Testis (tissue), 3 donors: ENCODE results near the gene MED13. TPM values are rescaled to one million over a fixed set of nuclear protein-coding genes. Genes with fewer than 3 reads are reported as not detected.

Experiments
- DNase-seq: peaks from one replicate; pipeline ENCODE4 v3.0.0-alpha.2; 2019
- H3K27ac ChIP-seq, 2 donors: fragments of 200-600 bp; sonication (generic); one replicate each; pipeline ENCODE4 v1.5.1; 2019
- H3K27me3 ChIP-seq: fragments of 200-600 bp; sonication (generic); one replicate; pipeline ENCODE4 v1.5.1; 2019
- H3K36me3 ChIP-seq: fragments of 200-600 bp; sonication (generic); one replicate; pipeline ENCODE4 v1.5.1; 2017; ENCODE audit warnings: low read depth; ENCODE audit errors: missing control alignments
- H3K4me1 ChIP-seq: fragments of 200-600 bp; sonication (generic); one replicate; pipeline ENCODE4 v1.5.1; 2019
- H3K4me3 ChIP-seq, 2 donors: fragments of 200-600 bp; sonication (generic); one replicate each; pipeline ENCODE4 v1.5.1; 2017 to 2019
- H3K9me3 ChIP-seq: fragments of 200-600 bp; sonication (generic); one replicate; pipeline ENCODE4 v1.5.1; 2017
- POLR2A ChIP-seq: fragments of 450-650 bp; IDR thresholded peaks from one replicate; pipeline ENCODE4 v1.6.1; 2017; ENCODE audit warnings: antibody characterized with exemption, mild to moderate bottlenecking, moderate library complexity
- WGBS, 2 donors: methylation state at CpG; one replicate each; pipeline ENCODE4 v1.1.5; 2018; 5-methylcytosine and 5-hydroxymethylcytosine counted together
- intact Hi-C: fragments of 100-400 bp; cut with DNase I; formaldehyde crosslinking; loops from one replicate; pipeline ENCODE4 v1.15.1; 2023; ENCODE audit warnings: low total_unique reads
- polyA plus RNA-seq: library from polyadenylated mRNA; stranded (reverse); fragments of 350-450 nt; fragmentation: Illumina TruSeq; extraction: RNeasy Lipid Tissue Mini Kit (QIAGEN cat#74804); gene quantifications from one replicate; pipeline ENCODE4 v1.2.3, GENCODE V29; 2014; ENCODE audit warnings: low read depth, low replicate concordance; ENCODE audit not compliant: insufficient read depth
- total RNA-seq, 2 donors: library from RNA; depleted of rRNA; stranded (reverse); fragments of >200 nt; gene quantifications; one replicate each; pipeline ENCODE4 v1.2.3, GENCODE V29; 2016
- TF ChIP-seq, protein P1 (sequence below), 3 experiments: fragments of 450-650 bp in 2 of 3; fragments of 200-600 bp in 1 of 3; sonication (generic) in 1 of 3; IDR thresholded peaks; one replicate each; pipeline ENCODE4 v1.5.1; 2016 to 2019; ENCODE audit warnings: antibody characterized with exemption in 3 of 3, mild to moderate bottlenecking in 2 of 3, moderate library complexity in 1 of 3

The MED13 gene
- total and polyA plus RNA-seq, 3 donors from 2014 or later, result 44.0 to 145 (median 98.7) TPM

GRCh38 chr17:61986898-61987297 lies 78.2 kb downstream of the MED13 start:
- intact Hi-C loops, result no loop called here
- Histone ChIP-seq H3K36me3 (no peaks in the 10 kb centered on the region), H3K4me3 (no peak overlapping the region), H3K27ac (no peak overlapping the region), H3K27me3 (no peaks in the 10 kb centered on the region), H3K4me1 (no peaks in the 10 kb centered on the region), H3K9me3 (no peaks in the 10 kb centered on the region)
- no peak for TF ChIP-seq POLR2A
- TF ChIP-seq, protein P1, sequence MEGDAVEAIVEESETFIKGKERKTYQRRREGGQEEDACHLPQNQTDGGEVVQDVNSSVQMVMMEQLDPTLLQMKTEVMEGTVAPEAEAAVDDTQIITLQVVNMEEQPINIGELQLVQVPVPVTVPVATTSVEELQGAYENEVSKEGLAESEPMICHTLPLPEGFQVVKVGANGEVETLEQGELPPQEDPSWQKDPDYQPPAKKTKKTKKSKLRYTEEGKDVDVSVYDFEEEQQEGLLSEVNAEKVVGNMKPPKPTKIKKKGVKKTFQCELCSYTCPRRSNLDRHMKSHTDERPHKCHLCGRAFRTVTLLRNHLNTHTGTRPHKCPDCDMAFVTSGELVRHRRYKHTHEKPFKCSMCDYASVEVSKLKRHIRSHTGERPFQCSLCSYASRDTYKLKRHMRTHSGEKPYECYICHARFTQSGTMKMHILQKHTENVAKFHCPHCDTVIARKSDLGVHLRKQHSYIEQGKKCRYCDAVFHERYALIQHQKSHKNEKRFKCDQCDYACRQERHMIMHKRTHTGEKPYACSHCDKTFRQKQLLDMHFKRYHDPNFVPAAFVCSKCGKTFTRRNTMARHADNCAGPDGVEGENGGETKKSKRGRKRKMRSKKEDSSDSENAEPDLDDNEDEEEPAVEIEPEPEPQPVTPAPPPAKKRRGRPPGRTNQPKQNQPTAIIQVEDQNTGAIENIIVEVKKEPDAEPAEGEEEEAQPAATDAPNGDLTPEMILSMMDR (IDR thresholded peaks at IDR 0.05), result no peak
- no peak for DNase-seq
- WGBS, 2 donors, result 89 to 93% methylated on average over 5 of the region's 5 CpGs

- no peak for DNase-seq
- Histone ChIP-seq H3K27ac (no peak overlapping the region), H3K9me3 (no peaks in the 10 kb centered on the region), H3K4me1 (no peaks in the 10 kb centered on the region), H3K4me3 (no peak overlapping the region), H3K36me3 (no peaks in the 10 kb centered on the region), H3K27me3 (no peaks in the 10 kb centered on the region)
- intact Hi-C loops, result no loop called here
- 71 to 76% methylated on average over 4 of the region's 4 CpGs for WGBS, 2 donors
- no peak for TF ChIP-seq POLR2A
- TF ChIP-seq, protein P1 (IDR thresholded peaks at IDR 0.05), result no peak
Measured at GRCh38 chr17:61984821-61985220, 80.3 kb downstream of the MED13 start.

- H3K4me1 ChIP-seq, result no peaks in the 10 kb centered on the region
- H3K27me3 ChIP-seq, result no peaks in the 10 kb centered on the region
- DNase-seq, result no peak
- H3K36me3 ChIP-seq, result no peaks in the 10 kb centered on the region
- no peaks in the 10 kb centered on the region for H3K9me3 ChIP-seq
- intact Hi-C loops, result no loop called here
- no peak overlapping the region for H3K4me3 ChIP-seq
- TF ChIP-seq POLR2A, result no peak
- TF ChIP-seq, protein P1 (IDR thresholded peaks at IDR 0.05), result no peak
- H3K27ac ChIP-seq, result no peak overlapping the region
Measured at GRCh38 chr17:61981323-61981722, 83.8 kb downstream of the MED13 start.

DNA sequence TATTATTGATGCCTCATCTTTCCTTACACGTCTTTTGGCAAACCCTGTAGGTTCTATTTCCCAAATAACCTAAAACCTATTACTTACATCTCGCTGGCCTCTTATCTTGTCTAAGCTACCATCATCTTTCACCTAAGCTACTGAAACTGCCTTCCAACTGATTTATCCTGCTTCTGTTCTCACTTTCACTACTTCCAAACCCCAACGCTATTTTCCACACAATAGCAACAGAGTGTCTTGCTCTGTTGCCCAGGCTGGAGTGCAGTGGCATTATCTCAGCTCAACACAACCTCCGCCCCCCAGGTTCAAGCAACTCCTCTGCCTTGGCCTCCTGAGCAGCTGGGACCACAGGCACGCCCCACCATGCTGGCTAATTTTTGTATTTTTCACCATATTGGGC lies 84.5 kb downstream of the MED13 start:
- H3K4me3 ChIP-seq, result no peak overlapping the region
- DNase-seq, result no peak
- H3K27me3 ChIP-seq, result no peaks in the 10 kb centered on the region
- no peak for TF ChIP-seq POLR2A
- TF ChIP-seq, protein P1 (IDR thresholded peaks at IDR 0.05), result no peak
- H3K36me3 ChIP-seq, result no peaks in the 10 kb centered on the region
- no peaks in the 10 kb centered on the region for H3K4me1 ChIP-seq
- no peaks in the 10 kb centered on the region for H3K9me3 ChIP-seq
- intact Hi-C loops, result no loop called here
- no peak overlapping the region for H3K27ac ChIP-seq
- 89 to 92% methylated on average over 5 of the region's 5 CpGs for WGBS, 2 donors

DNA sequence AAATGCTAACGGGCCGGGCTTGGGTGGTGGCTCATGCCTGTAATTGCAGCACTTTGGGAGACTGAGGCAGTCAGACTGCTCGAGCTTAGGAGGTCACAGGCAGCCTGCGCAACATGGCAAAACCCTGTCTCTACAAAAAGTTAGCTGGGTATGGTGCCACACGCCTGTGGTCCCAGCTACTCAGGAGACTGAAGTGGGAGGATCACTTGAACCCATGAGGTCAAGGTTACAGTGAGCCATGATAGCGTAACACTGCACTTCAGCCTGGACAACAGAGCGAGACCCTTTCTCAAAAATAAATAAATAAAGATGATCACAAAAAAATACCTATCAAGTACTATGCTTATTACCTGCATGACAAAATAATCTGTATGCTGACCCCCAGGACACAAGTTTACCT lies 91.0 kb downstream of the MED13 start:
- no peak for DNase-seq
- H3K27ac ChIP-seq, result no peak overlapping the region
- TF ChIP-seq, protein P1 (IDR thresholded peaks at IDR 0.05), result no peak
- TF ChIP-seq POLR2A, result no peak
- H3K4me3 ChIP-seq, result no peak overlapping the region
- no peaks in the 10 kb centered on the region for H3K27me3 ChIP-seq
- H3K4me1 ChIP-seq, result no peaks in the 10 kb centered on the region
- H3K36me3 ChIP-seq, result no peaks in the 10 kb centered on the region
- intact Hi-C loops, result no loop called here
- 90 to 97% methylated on average over 7 of the region's 7 CpGs for WGBS, 2 donors
- no peaks in the 10 kb centered on the region for H3K9me3 ChIP-seq
